IPS-20b (cell line): Measurements from ENCODE around the gene TNS3.

Experiments
- H3K27ac ChIP-seq: one replicate; pipeline ENCODE4 v1.5.1; 2013; ENCODE audit warnings: low read length
- H3K27me3 ChIP-seq: 2 replicates; pipeline ENCODE4 v1.6.1; 2013; ENCODE audit warnings: mild to moderate bottlenecking, low read length, inconsistent platforms; ENCODE audit not compliant: insufficient read depth
- H3K36me3 ChIP-seq: 2 replicates; pipeline ENCODE4 v1.6.1; 2013; ENCODE audit warnings: low read depth, mild to moderate bottlenecking, inconsistent platforms, low read length, moderate library complexity; ENCODE audit not compliant: insufficient read depth
- H3K4me1 ChIP-seq: 2 replicates; pipeline ENCODE4 v1.6.1; 2013; ENCODE audit warnings: mild to moderate bottlenecking, control low read depth, inconsistent platforms, low read length, moderate library complexity; ENCODE audit not compliant: insufficient read depth
- H3K4me3 ChIP-seq: 2 replicates; pipeline ENCODE4 v1.5.1; 2013; ENCODE audit warnings: mild to moderate bottlenecking, low read length, inconsistent platforms
- H3K9ac ChIP-seq: 2 replicates; pipeline ENCODE4 v1.6.1; 2013; ENCODE audit warnings: low read depth, mild to moderate bottlenecking, inconsistent platforms, low read length, moderate library complexity
- H3K9me3 ChIP-seq: 2 replicates; pipeline ENCODE4 v1.6.1; 2013; ENCODE audit warnings: mild to moderate bottlenecking, low read depth, low read length, inconsistent platforms; ENCODE audit not compliant: insufficient read depth

The TNS3 gene

GRCh38 chr7:47295606-47296005 is 286.3 kb downstream of the TNS3 start:
- Histone ChIP-seq H3K9ac (no peak overlapping the region), H3K4me1 (no peaks in the 10 kb centered on the region), H3K27ac (no peak overlapping the region), H3K36me3 (peaks cover 48% of the 10 kb centered on the region), H3K9me3 (no peaks in the 10 kb centered on the region), H3K27me3 (no peaks in the 10 kb centered on the region), H3K4me3 (no peak overlapping the region)

GRCh38 chr7:47294556-47295222 is 287.2 kb downstream of the TNS3 start:
- H3K9me3 ChIP-seq: no peaks in the 10 kb centered on the region
- H3K36me3 ChIP-seq: peaks cover 44% of the 10 kb centered on the region
- no peaks in the 10 kb centered on the region for H3K27me3 ChIP-seq
- H3K9ac ChIP-seq: no peak overlapping the region
- H3K27ac ChIP-seq: no peak overlapping the region
- H3K4me3 ChIP-seq: no peak overlapping the region
- no peaks in the 10 kb centered on the region for H3K4me1 ChIP-seq

GRCh38 chr7:47293884-47294555 is 287.9 kb downstream of the TNS3 start:
- H3K9ac ChIP-seq: no peak overlapping the region
- H3K4me1 ChIP-seq: no peaks in the 10 kb centered on the region
- peaks cover 44% of the 10 kb centered on the region for H3K36me3 ChIP-seq
- H3K4me3 ChIP-seq: no peak overlapping the region
- no peaks in the 10 kb centered on the region for H3K9me3 ChIP-seq
- no peaks in the 10 kb centered on the region for H3K27me3 ChIP-seq
- no peak overlapping the region for H3K27ac ChIP-seq

GRCh38 chr7:47292832-47293309 is 289.0 kb downstream of the TNS3 start:
- Histone ChIP-seq H3K9me3 (no peaks in the 10 kb centered on the region), H3K9ac (no peak overlapping the region), H3K27me3 (no peaks in the 10 kb centered on the region), H3K4me1 (no peaks in the 10 kb centered on the region), H3K36me3 (peaks cover 44% of the 10 kb centered on the region), H3K27ac (no peak overlapping the region), H3K4me3 (no peak overlapping the region)

- no peak overlapping the region for H3K4me3 ChIP-seq
Observed at GRCh38 chr7:47291461-47292081, 290.3 kb downstream of the TNS3 start.

GRCh38 chr7:47290867-47291266 is 291.0 kb downstream of the TNS3 start:
- no peak overlapping the region for H3K4me3 ChIP-seq
- peaks cover 44% of the 10 kb centered on the region for H3K36me3 ChIP-seq

More at GRCh38 chr7:47291461-47292081, 290.3 kb downstream of the TNS3 start:
- H3K9ac ChIP-seq: no peak overlapping the region
- H3K27ac ChIP-seq: no peak overlapping the region
- H3K9me3 ChIP-seq: no peaks in the 10 kb centered on the region
- no peaks in the 10 kb centered on the region for H3K27me3 ChIP-seq
- peaks cover 44% of the 10 kb centered on the region for H3K36me3 ChIP-seq
- H3K4me1 ChIP-seq: no peaks in the 10 kb centered on the region

GRCh38 chr7:47290466-47290865 is 291.4 kb downstream of the TNS3 start:
- Histone ChIP-seq H3K27ac (no peak overlapping the region), H3K27me3 (no peaks in the 10 kb centered on the region), H3K4me3 (no peak overlapping the region), H3K9me3 (no peaks in the 10 kb centered on the region), H3K9ac (no peak overlapping the region), H3K36me3 (peaks cover 41% of the 10 kb centered on the region), H3K4me1 (no peaks in the 10 kb centered on the region)

More at GRCh38 chr7:47290867-47291266, 291.0 kb downstream of the TNS3 start:
- no peaks in the 10 kb centered on the region for H3K9me3 ChIP-seq
- no peaks in the 10 kb centered on the region for H3K4me1 ChIP-seq
- H3K27me3 ChIP-seq: no peaks in the 10 kb centered on the region
- no peak overlapping the region for H3K9ac ChIP-seq
- H3K27ac ChIP-seq: no peak overlapping the region

GRCh38 chr7:47288060-47288459 is 293.9 kb downstream of the TNS3 start:
- no peaks in the 10 kb centered on the region for H3K9me3 ChIP-seq
- no peak overlapping the region for H3K4me3 ChIP-seq
- peaks cover 46% of the 10 kb centered on the region for H3K36me3 ChIP-seq
- H3K4me1 ChIP-seq: no peaks in the 10 kb centered on the region
- H3K27ac ChIP-seq: no peak overlapping the region
- no peaks in the 10 kb centered on the region for H3K27me3 ChIP-seq
- no peak overlapping the region for H3K9ac ChIP-seq

GRCh38 chr7:47285860-47286491 is 295.9 kb downstream of the TNS3 start:
- H3K27me3 ChIP-seq: no peaks in the 10 kb centered on the region
- no peak overlapping the region for H3K4me3 ChIP-seq
- H3K27ac ChIP-seq: no peak overlapping the region
- no peak overlapping the region for H3K9ac ChIP-seq
- H3K9me3 ChIP-seq: no peaks in the 10 kb centered on the region
- no peaks in the 10 kb centered on the region for H3K4me1 ChIP-seq
- peaks cover 39% of the 10 kb centered on the region for H3K36me3 ChIP-seq

- Histone ChIP-seq H3K27me3 (no peaks in the 10 kb centered on the region), H3K27ac (no peak overlapping the region), H3K4me1 (no peaks in the 10 kb centered on the region), H3K9ac (no peak overlapping the region), H3K9me3 (no peaks in the 10 kb centered on the region), H3K36me3 (peaks cover 32% of the 10 kb centered on the region), H3K4me3 (no peak overlapping the region)
Observed at GRCh38 chr7:47284691-47285635, 296.9 kb downstream of the TNS3 start.
